Measurements from ENCODE around the gene BLTP3B. TPM values are rescaled to one million over a fixed set of nuclear protein-coding genes. Genes with fewer than 3 reads are reported as not detected.

Gene BLTP3B
- total RNA-seq, 1 donor, result 55.7 TPM

DNA sequence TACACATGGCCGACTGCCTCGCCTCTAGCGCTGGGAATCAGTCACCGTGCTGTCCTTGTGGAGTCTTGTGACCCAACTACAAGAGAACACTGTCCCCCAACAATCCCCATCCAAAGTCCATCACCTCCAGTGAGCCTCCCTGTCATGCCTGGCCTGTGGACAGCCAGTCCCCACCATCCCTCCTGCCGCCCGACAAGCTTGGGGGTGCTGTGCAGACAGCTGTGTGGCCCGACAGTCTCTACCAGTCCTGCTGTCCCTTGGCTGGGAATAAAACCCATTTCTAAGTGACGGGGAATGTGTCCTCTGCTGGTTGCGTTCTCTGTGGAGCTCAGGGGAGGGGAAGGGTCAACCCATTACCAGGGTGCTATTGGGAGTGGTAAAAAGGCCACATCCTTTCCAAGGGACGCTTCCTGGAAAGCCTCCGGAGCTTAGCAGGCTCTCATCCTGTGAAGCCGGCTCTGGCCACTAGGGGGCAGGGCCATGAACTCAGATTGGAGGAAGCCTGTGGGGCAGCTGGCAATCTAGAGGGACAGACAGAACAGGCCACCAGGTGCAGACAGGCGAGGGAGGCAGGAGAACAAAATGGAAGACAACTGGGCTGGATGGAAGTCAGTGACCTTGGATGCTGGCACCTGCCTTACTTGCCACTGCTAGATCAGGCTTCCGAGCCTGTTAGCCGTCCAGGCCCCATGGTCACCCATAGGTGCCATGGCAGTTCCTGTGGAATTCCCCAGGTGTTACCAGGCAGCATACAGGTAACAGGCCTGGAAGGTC is 12.0 kb upstream of the BLTP3B start:
- H3K79me2 ChIP-seq (ENCODE audit: insufficient read depth, low read length), result no peaks in the 10 kb centered on the region
- H3K27me3 ChIP-seq (ENCODE audit: insufficient read depth, low read length), result no peaks in the 10 kb centered on the region
- no peaks in the 10 kb centered on the region for H4K20me1 ChIP-seq (ENCODE audit: insufficient read depth, low read length)
- H3K4me2 ChIP-seq (ENCODE audit: insufficient read depth, low read length), result no peak overlapping the region
- TF ChIP-seq, protein P1, sequence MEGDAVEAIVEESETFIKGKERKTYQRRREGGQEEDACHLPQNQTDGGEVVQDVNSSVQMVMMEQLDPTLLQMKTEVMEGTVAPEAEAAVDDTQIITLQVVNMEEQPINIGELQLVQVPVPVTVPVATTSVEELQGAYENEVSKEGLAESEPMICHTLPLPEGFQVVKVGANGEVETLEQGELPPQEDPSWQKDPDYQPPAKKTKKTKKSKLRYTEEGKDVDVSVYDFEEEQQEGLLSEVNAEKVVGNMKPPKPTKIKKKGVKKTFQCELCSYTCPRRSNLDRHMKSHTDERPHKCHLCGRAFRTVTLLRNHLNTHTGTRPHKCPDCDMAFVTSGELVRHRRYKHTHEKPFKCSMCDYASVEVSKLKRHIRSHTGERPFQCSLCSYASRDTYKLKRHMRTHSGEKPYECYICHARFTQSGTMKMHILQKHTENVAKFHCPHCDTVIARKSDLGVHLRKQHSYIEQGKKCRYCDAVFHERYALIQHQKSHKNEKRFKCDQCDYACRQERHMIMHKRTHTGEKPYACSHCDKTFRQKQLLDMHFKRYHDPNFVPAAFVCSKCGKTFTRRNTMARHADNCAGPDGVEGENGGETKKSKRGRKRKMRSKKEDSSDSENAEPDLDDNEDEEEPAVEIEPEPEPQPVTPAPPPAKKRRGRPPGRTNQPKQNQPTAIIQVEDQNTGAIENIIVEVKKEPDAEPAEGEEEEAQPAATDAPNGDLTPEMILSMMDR (IDR thresholded peaks at IDR 0.05; ENCODE audit: extremely low read depth, low read depth, low read length), result peak; percentile 94
- no peak overlapping the region for H3K27ac ChIP-seq (ENCODE audit: low read depth, low read length)
- peak overlapping the region; percentile 74 for H2AFZ ChIP-seq (ENCODE audit: low read length)
- H3K4me1 ChIP-seq (ENCODE audit: insufficient read depth, low read length), result no peaks in the 10 kb centered on the region
- DNase-seq (ENCODE audit: insufficient read length, low spot score, missing footprints), result peak; percentile 87
- no peak overlapping the region for H3K4me3 ChIP-seq (ENCODE audit: insufficient read depth, low read length)
- H3K36me3 ChIP-seq (ENCODE audit: insufficient read depth, low read length), result no peaks in the 10 kb centered on the region
- no peaks in the 10 kb centered on the region for H3K9me3 ChIP-seq (ENCODE audit: low read depth, low read length)

DNA sequence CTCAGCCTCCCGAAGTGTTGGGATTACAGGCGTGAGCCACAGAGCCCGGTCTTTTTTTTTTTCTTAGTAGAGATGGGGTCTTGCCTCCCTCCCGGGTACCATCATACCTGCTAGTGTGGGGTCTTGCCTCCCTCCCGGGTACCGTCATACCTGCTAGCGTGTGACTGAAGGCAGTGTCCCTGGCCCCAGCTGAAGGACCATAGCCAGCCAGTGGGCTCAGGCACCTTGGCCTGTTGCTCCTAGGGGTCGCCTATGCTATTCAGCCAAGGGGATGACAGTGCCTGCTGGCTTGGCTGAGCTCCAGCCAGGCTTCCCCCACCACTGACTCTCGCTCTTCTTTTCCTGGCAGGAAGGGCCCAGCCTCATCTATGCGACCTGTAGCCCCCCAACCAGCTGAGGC is 10.5 kb upstream of the BLTP3B start:
- Histone ChIP-seq H2AFZ (ENCODE audit: low read length) (no peak overlapping the region), H3K4me3 (ENCODE audit: insufficient read depth, low read length) (no peak overlapping the region), H3K9me3 (ENCODE audit: low read depth, low read length) (no peaks in the 10 kb centered on the region), H3K27ac (ENCODE audit: low read depth, low read length) (no peak overlapping the region), H3K27me3 (ENCODE audit: insufficient read depth, low read length) (no peaks in the 10 kb centered on the region), H3K36me3 (ENCODE audit: insufficient read depth, low read length) (no peaks in the 10 kb centered on the region), H4K20me1 (ENCODE audit: insufficient read depth, low read length) (no peaks in the 10 kb centered on the region), H3K79me2 (ENCODE audit: insufficient read depth, low read length) (no peaks in the 10 kb centered on the region), H3K4me2 (ENCODE audit: insufficient read depth, low read length) (no peak overlapping the region), H3K4me1 (ENCODE audit: insufficient read depth, low read length) (no peaks in the 10 kb centered on the region)
- DNase-seq (ENCODE audit: insufficient read length, low spot score, missing footprints), result no peak
- TF ChIP-seq, protein P1 (IDR thresholded peaks at IDR 0.05; ENCODE audit: extremely low read depth, low read depth, low read length), result no peak

DNA sequence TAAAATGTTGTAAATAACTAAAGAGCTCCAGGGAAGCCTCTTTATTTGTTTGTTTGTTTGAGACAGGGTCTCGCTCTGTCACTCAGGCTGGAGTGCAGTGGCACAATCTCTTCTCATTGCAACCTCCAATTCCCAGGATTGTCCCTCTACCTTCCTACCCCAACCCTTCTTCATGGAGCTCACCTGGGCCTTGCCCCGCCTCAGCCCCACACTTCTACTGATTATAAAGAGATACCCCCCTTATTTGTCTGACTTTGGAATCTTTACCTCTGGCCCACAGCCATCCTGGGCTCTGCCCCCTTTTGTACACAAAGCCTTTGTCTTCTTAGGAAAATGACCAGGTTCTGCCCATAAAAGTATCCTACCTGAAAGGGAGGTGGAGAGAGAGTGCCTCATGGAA is 9.1 kb upstream of the BLTP3B start:
- no peak overlapping the region for H2AFZ ChIP-seq (ENCODE audit: low read length)
- H3K27me3 ChIP-seq (ENCODE audit: insufficient read depth, low read length), result no peaks in the 10 kb centered on the region
- H3K4me1 ChIP-seq (ENCODE audit: insufficient read depth, low read length), result no peaks in the 10 kb centered on the region
- DNase-seq (ENCODE audit: insufficient read length, low spot score, missing footprints), result no peak
- no peaks in the 10 kb centered on the region for H3K36me3 ChIP-seq (ENCODE audit: insufficient read depth, low read length)
- H3K4me2 ChIP-seq (ENCODE audit: insufficient read depth, low read length), result no peak overlapping the region
- no peak overlapping the region for H3K27ac ChIP-seq (ENCODE audit: low read depth, low read length)
- no peaks in the 10 kb centered on the region for H3K79me2 ChIP-seq (ENCODE audit: insufficient read depth, low read length)
- no peak overlapping the region for H3K4me3 ChIP-seq (ENCODE audit: insufficient read depth, low read length)
- no peaks in the 10 kb centered on the region for H4K20me1 ChIP-seq (ENCODE audit: insufficient read depth, low read length)
- H3K9me3 ChIP-seq (ENCODE audit: low read depth, low read length), result no peaks in the 10 kb centered on the region
- TF ChIP-seq, protein P1 (IDR thresholded peaks at IDR 0.05; ENCODE audit: extremely low read depth, low read depth, low read length), result no peak

DNA sequence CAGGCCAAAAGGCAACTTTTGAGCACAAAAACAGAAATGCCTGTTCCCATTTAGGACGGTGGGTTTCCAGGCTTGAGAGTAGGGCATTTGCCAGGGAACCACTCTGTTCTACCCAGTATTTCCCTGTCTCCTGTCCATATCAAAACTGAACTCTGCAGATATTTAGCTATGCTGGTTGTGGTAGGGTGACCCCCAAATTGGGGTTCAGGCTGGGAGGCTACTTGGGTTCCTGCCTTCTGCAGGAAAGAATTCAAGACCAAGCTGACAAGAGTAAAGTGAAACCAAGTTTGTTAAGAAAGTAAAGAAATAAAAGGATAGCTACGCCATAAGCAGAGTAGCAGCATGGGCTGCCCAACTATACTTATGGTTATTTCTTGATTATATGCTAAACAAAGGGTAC is 3.6 kb upstream of the BLTP3B start:
- no peak overlapping the region for H2AFZ ChIP-seq (ENCODE audit: low read length)
- no peak overlapping the region for H3K4me3 ChIP-seq (ENCODE audit: insufficient read depth, low read length)
- no peaks in the 10 kb centered on the region for H3K36me3 ChIP-seq (ENCODE audit: insufficient read depth, low read length)
- H3K27me3 ChIP-seq (ENCODE audit: insufficient read depth, low read length), result no peaks in the 10 kb centered on the region
- H3K9me3 ChIP-seq (ENCODE audit: low read depth, low read length), result no peaks in the 10 kb centered on the region
- H4K20me1 ChIP-seq (ENCODE audit: insufficient read depth, low read length), result no peaks in the 10 kb centered on the region
- TF ChIP-seq, protein P1 (IDR thresholded peaks at IDR 0.05; ENCODE audit: extremely low read depth, low read depth, low read length), result no peak
- peaks cover 10% of the 10 kb centered on the region for H3K79me2 ChIP-seq (ENCODE audit: insufficient read depth, low read length)
- no peak overlapping the region for H3K27ac ChIP-seq (ENCODE audit: low read depth, low read length)
- peaks cover under 1% of the 10 kb centered on the region for H3K4me1 ChIP-seq (ENCODE audit: insufficient read depth, low read length)
- H3K4me2 ChIP-seq (ENCODE audit: insufficient read depth, low read length), result no peak overlapping the region
- no peak for DNase-seq (ENCODE audit: insufficient read length, low spot score, missing footprints)
